Liver (tissue), 3 donors: ENCODE data around the gene CAV2.

Source experiments
- CTCF ChIP-seq: fragments of 150-350 bp; IDR thresholded peaks from 2 replicates; pipeline ENCODE4 v1.5.1; 2017; ENCODE audit warnings: improper control_type of control experiment, low read depth, low read length; ENCODE audit not compliant: missing input control
- GABPA ChIP-seq, 2 donors: IDR thresholded peaks in 1 of 2; conservative IDR thresholded peaks in 1 of 2; 2 replicates each; pipeline ENCODE4 v1.6.1; 2016; ENCODE audit warnings: antibody characterized with exemption in 2 of 2, mild to moderate bottlenecking in 1 of 2, moderate library complexity in 1 of 2
- HNF4A ChIP-seq, 2 donors: conservative IDR thresholded peaks; 2 replicates each; pipeline ENCODE4 v1.6.1; 2016; ENCODE audit warnings: antibody characterized with exemption in 2 of 2, mild to moderate bottlenecking in 2 of 2
- NR2F2 ChIP-seq: IDR thresholded peaks from 2 replicates; pipeline ENCODE4 v1.6.1; 2016; ENCODE audit warnings: antibody characterized with exemption
- RAD21 ChIP-seq, 2 donors: IDR thresholded peaks; 2 replicates each; pipeline ENCODE4 v1.6.1; 2016; ENCODE audit warnings: antibody characterized with exemption in 2 of 2, mild to moderate bottlenecking in 2 of 2
- REST ChIP-seq: IDR thresholded peaks from 2 replicates; pipeline ENCODE4 v1.6.1; 2016; ENCODE audit warnings: antibody characterized with exemption, mild to moderate bottlenecking
- TAF1 ChIP-seq: conservative IDR thresholded peaks from 2 replicates; pipeline ENCODE4 v1.6.1; 2016; ENCODE audit warnings: antibody characterized with exemption, mild to moderate bottlenecking
- YY1 ChIP-seq: IDR thresholded peaks from 2 replicates; pipeline ENCODE4 v1.6.1; 2016; ENCODE audit warnings: antibody characterized with exemption, mild to moderate bottlenecking
- donor health status: healthy.
- donor health status: healthy.

GRCh38 chr7:116518961-116519360, 19.4 kb downstream of the CAV2 start:
- TF ChIP-seq GABPA (IDR thresholded peaks at IDR 0.05 in 1 of 2, conservative IDR thresholded peaks at IDR 0.05 in 1 of 2) = no peak
- TF ChIP-seq YY1 = no peak
- TF ChIP-seq RAD21 (IDR thresholded peaks at IDR 0.05) = no peak
- TF ChIP-seq HNF4A (conservative IDR thresholded peaks at IDR 0.05) = no peak
- TF ChIP-seq REST = no peak
- no peak for TF ChIP-seq CTCF
- TF ChIP-seq TAF1 = no peak
- TF ChIP-seq NR2F2 = no peak
